HG03354 (cell line): Measurements from ENCODE around the gene CAMK2B.
A peak's percentile ranks its signal among the peaks of the same experiment; 100 is the strongest.
"Not testable (repeated sequence)": the region's sequence is repeated elsewhere in the genome, so short reads cannot be mapped to it uniquely, and the experiment has no call there.

Source experiments
- ATAC-seq: cut with Tn5 transposase; IDR thresholded peaks from one replicate; pipeline ENCODE4 v1.9.1; 2021; ENCODE audit warnings: mild to moderate bottlenecking; ENCODE audit not compliant: unreplicated experiment, poor library complexity, severe bottlenecking

Gene CAMK2B

DNA sequence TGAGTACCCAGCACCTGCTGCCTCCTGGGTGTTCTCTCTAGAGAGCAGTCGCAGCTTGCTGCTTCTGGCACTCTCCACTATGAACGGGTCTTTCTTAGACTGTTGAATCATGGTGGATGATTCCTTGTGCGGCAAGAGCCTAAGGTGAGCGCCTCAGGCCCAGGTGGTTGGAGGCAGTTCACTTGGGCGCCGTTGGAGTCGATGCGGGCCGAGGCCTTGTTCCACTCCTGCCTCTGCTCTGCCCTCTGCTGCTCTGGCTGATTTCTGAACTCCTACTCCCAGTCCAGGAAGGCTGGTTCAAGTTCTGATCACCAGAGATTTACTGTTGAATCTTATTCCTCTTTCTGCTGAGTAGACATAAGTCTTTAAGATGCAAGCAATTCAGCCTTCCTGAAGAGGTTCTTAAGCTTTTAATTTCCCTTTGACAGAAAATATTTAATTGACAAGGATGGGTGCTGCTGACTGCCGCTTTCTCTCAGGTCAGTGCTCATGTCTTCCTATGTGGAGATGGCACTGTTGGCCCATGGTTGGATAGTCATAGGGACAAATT lies 114.2 kb downstream of the CAMK2B start:
- no peak for ATAC-seq

- no peak for ATAC-seq
These were observed 115.3 kb downstream of the CAMK2B start for GRCh38 chr7:44210107-44210506.

DNA sequence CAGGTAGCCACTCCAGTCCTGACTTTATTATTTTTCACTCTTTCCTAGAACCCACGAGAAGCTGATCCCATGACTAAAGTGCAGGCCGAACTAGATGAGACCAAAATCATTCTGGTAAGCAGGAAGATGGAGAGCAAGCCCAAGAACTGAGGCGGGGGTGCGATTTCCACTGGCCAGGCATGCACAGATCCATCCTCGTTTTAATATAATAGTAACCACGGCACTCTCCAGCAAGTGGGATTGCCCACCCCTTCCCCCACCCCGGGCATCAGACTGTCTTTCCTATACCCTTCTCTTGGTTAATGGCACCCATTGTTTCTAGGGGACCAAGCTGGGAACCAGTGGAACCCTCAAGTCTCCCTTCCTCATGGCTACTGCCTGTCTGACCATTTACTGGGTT lies 117.3 kb downstream of the CAMK2B start:
- no peak for ATAC-seq

DNA sequence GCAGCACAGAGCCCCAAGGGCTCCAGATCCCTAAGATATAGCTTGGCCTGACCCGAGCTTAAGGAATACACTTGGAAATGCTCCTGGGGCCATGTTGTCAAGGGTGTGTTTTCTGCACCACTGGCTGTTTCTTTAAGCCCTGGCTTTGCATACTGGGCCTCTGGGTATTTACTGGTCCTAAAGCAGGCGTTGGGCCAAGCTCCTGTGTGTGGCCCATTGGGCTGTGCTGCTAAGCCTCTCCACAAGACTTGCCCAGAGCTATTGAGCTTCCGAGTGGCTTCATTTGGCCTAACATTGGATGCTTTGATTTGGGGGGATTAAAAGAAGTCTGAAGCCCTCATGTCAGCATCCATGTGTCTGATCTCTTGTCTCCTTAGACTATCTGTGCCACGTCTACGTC lies 119.4 kb downstream of the CAMK2B start:
- no peak for ATAC-seq

DNA sequence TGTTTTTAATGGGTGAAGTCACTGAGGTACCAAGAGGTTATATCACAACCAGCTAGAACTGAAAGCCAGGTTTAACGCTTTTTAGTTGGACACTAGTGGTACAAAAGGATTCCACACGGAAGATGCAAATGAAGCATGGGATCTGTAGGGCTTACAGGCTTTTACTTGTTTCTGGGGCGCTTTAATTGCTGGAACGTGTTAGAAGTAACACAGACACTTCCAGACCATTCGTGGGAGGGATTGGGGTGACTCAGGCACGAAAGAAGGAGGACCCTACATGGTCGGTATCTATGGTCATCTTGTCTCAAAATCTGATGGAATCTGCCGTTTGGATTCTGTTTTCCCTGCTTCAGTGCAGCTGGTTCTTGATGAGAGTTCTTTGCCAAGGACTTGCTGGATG lies 123.6 kb downstream of the CAMK2B start:
- ATAC-seq = no peak

DNA sequence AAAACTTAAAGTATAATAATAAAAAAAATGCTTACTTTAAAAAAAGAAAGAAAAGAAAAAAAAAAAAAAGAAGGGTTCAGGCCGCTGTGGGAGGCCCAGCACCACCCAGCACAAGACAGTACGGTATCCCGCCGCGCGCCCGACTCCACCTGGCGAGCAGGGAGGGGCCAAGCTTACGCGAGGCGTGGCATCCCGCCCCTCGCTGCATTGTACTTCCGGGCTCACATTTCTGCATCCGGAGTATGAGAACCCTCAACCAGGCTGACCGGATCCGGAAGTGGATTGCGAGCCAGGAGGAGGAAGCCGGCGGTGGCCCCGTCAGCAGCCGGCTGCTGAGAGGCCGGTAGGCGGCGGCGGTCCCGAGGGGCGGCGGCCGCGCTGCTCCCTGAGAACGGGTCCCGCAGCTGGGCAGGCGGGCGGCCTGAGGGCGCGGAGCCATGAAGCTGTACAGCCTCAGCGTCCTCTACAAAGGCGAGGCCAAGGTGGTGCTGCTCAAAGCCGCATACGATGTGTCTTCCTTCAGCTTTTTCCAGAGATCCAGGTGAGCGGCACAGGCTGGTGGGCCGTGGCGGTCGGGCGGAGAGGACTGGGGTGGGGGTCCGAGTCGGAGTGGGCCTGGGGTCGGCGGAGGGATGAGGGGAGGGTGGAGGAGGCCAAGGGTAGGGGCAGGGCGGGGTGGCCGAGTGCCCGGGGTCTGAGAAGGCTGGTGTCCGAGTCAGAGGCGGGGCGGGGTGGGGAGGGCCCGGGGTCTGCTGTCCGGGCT lies 124.5 kb downstream of the CAMK2B start, which contains the start of gene YKT6:
TSS of gene YKT6 (plus strand) at position 280 of the 763 bp plus-strand sequence. CDS start at position 438, 158 bp downstream.
- ATAC-seq = peak; percentile 100

DNA sequence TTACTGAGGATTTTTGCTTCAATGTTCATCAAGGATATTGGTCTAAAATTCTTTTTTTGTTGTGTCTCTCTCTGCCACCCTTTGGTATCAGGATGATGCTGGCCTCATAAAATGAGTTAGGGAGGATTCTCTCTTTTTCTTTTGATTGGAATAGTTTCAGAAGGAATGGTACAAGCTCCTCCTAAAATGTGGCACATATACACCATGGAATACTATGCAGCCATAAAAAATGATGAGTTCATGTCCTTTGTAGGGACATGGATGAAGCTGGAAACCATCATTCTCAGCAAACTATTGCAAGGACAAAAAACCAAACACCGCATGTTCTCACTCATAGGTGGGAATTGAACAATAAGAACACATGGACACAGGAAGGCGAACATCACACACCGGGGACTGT lies 125.2 kb downstream of the CAMK2B start:
- ATAC-seq = not testable (repeated sequence)

DNA sequence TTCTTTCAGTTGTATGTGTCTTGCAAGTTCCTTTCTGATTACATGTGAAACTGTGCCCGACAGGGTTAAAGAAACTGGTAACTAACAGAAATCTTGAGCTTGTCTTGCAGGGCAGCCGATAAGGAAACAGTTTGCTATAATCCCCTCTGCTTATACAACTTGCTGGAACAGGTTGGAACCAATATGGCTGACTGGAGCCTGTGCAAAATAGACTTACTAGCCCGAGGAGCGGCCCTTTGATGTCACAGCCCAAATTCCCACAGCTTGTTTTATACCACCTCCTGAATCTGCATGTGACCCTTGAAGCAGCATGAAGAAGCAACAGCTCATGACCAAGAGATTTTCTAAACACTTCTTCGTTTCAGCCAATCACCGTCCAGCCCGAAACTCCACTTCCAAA lies 127.9 kb downstream of the CAMK2B start:
- ATAC-seq = no peak

- ATAC-seq = no peak
These were observed 128.9 kb downstream of the CAMK2B start for GRCh38 chr7:44196450-44196872.

DNA sequence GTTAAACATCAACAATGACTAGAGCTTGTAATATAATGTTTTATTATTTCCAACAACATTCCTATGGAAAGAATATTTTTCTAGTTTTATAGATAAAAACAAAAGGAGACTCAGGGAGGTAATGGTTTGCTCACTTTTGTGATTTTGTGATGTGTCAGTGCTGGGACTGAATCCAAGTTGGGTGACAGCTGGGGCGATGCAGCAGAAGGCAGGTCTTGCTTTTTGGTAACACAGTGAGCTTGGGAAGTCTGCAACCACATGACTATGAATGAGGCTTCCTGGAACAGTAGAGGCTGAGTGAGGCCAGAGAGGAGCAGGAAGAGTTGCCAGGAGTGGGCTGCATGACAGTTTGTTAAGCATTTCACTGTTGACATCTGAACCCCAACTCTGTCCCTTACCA lies 129.5 kb downstream of the CAMK2B start:
- ATAC-seq = no peak

DNA sequence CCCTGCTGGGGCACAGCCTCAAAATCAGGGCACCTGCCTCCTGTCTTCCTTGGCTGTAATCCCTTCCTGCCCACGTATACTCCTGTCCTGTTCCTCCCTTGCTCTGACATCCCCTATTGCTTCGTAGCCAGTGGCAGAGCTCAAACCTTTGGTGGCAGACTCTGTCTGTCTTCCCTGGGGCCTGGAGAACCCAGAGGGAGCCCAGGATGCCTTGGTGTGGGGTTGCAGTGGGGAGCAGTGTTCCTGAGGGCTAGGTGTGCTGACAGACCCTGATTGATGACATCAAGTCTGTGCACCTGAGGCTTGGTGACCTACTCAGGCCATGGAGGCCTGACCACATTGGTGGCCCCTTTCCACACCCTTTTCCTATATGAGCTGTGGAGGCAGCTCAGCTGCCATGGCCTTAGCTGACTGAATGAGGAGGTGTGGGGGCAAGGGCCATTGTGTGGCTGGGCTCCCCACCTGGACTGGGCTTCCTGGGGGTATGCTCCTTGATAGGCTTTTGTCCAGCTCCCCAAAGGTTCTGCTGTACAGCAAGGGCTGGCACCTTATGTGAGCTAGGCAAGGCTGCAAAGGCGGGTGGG lies 130.7 kb downstream of the CAMK2B start:
- ATAC-seq = no peak

- no peak for ATAC-seq
These were observed 131.3 kb downstream of the CAMK2B start for GRCh38 chr7:44194069-44194468.

DNA sequence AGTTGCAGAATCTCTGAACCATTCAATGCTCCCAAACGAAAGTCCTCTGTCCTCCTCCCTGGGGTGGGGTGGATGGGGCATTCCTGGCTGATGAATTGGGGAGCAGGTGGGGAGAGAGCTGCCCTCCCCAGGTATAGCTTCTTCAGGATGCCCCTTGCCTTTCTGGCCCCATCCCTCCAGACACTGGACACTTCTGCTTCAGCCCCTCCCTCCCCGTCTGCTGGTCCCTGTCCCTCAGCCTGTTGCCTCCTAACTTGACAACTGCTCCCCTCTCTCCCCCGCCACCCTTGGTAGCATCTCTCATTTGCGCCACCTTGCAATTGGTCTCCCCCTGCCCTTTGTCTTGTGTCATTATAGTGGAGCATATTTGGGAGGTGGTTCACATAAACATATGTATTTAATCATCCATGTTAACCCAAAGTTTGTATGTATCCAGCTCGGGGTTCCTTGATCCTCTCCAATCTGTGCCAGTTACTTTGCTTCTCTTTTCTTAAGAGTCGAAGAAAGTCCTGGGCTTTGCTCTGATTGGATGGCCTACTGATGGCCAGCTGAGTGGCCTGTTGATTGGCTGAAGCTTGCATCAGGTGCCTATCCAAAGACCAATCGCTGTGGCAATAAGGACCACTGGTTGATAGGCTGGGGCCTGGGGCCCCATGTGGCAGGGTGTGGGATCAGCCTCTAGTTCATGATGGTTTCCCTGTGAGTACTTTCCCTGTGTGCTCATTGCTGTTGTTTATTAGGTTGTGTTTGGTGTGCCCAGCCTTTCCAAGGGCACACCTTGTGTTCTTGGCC lies 132.2 kb downstream of the CAMK2B start:
- no peak for ATAC-seq

GRCh38 chr7:44191171-44191570 lies 134.2 kb downstream of the CAMK2B start:
- ATAC-seq = no peak

DNA sequence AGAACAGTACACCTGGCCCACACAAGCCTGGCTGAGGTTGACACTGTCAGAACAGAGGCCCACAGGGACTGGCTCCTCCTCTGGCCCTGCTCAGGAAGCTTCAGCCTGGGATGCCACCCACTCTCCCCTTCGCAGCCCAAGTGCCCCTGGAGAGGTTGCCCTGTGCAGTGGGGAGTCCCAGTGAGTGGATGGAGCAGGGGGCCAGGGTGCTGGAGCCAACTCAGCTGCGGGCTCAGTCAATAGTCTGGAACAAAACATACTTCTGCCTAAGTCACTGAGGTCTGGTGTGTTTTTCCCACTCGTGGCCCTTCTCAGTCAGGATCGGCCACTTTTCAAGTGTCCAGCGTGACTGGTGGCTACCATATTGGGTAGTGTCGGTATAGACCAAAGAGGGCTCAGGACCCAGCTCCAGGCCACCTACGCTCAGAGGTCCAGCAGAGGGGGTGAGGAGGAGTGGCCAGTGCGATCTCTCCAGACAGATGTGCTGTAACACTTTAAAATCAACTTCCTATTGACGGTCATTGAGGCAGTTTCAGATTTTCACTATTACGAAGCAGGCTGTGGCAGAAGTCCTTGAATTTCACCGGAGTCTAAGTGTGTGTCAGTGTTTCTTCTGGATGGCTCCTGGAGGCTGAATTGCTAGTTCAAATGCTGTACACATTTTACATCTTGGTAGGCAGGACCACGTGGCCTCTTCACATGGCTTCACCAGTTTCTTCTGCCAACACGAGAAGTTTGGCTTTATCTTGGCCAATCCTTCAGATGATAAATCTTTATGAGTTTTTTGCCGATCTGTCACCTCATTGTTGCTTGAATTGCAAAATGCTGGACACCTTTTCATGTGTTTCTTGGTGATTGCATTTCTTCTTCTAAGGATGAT lies 135.2 kb downstream of the CAMK2B start:
- ATAC-seq = no peak

GRCh38 chr7:44189286-44189992 lies 136.0 kb downstream of the CAMK2B start, which contains the start of gene GCK:
GCK (minus strand) TSS chr7:44189439; CDS start chr7:44188953, 486 bp downstream.
- ATAC-seq = no peak

GRCh38 chr7:44188480-44189225 lies 136.7 kb downstream of the CAMK2B start:
- ATAC-seq = no peak
